Liver (tissue), 9 donors: Measurements from ENCODE around the gene KCNG3. TPM values are rescaled to one million over a fixed set of nuclear protein-coding genes. Genes with fewer than 3 reads are reported as not detected.

Experiments
- DNase-seq: peaks from one replicate; pipeline ENCODE4 v3.0.0-alpha.2; 2017; ENCODE audit warnings: low spot score
- H3K27ac ChIP-seq, 2 donors: one replicate each; pipeline ENCODE4 v1.7.0; 2013; ENCODE audit warnings: inconsistent platforms in 2 of 2, low read length in 2 of 2, control low read depth in 1 of 2, low read depth in 1 of 2, mild to moderate bottlenecking in 1 of 2
- H3K27me3 ChIP-seq, 4 donors: one replicate each; pipeline versions ENCODE4 v1.6.1 to v1.7.0; 2013; ENCODE audit warnings: low read length in 3 of 4, inconsistent platforms in 1 of 4, mild to moderate bottlenecking in 1 of 4, moderate library complexity in 1 of 4; ENCODE audit not compliant: control insufficient read depth in 4 of 4, insufficient read depth in 4 of 4
- H3K36me3 ChIP-seq, 4 donors: one replicate each; pipeline versions ENCODE4 v1.6.1 to v1.7.0; 2013; ENCODE audit warnings: low read length in 3 of 4, mild to moderate bottlenecking in 3 of 4, low read depth in 1 of 4, moderate library complexity in 1 of 4; ENCODE audit not compliant: control insufficient read depth in 4 of 4, insufficient read depth in 3 of 4
- H3K4me1 ChIP-seq, 4 donors: one replicate each; pipeline versions ENCODE4 v1.6.1 to v1.7.0; 2013; ENCODE audit warnings: low read length in 3 of 4, mild to moderate bottlenecking in 3 of 4, moderate library complexity in 1 of 4; ENCODE audit not compliant: control insufficient read depth in 4 of 4, insufficient read depth in 4 of 4
- H3K4me3 ChIP-seq, 3 donors: one replicate each; pipeline versions ENCODE4 v1.6.1 to v1.7.0; 2013; ENCODE audit warnings: low read length in 3 of 3, control low read depth in 1 of 3, low read depth in 1 of 3, mild to moderate bottlenecking in 1 of 3
- H3K9ac ChIP-seq, 2 donors: one replicate each; pipeline ENCODE4 v1.7.0; 2013; ENCODE audit warnings: low read length in 2 of 2, mild to moderate bottlenecking in 2 of 2, moderate library complexity in 2 of 2, control low read depth in 1 of 2, low read depth in 1 of 2
- H3K9me3 ChIP-seq, 4 donors: one replicate each; pipeline versions ENCODE4 v1.6.1 to v1.7.0; 2013; ENCODE audit warnings: low read length in 3 of 4; ENCODE audit not compliant: control insufficient read depth in 4 of 4
- ATF3 ChIP-seq: IDR thresholded peaks from 2 replicates; pipeline ENCODE4 v1.6.1; 2016; ENCODE audit warnings: antibody characterized with exemption
- CTCF ChIP-seq: fragments of 150-350 bp; IDR thresholded peaks from 2 replicates; pipeline ENCODE4 v1.5.1; 2017; ENCODE audit warnings: improper control_type of control experiment, low read depth, low read length; ENCODE audit not compliant: missing input control
- EGR1 ChIP-seq, 2 donors: IDR thresholded peaks; 2 replicates each; pipeline ENCODE4 v1.6.1; 2016 to 2018; ENCODE audit warnings: antibody characterized with exemption in 2 of 2, low read depth in 2 of 2
- FOXA1 ChIP-seq: IDR thresholded peaks from 2 replicates; pipeline ENCODE4 v1.6.1; 2016; ENCODE audit warnings: antibody characterized with exemption
- FOXA2 ChIP-seq: IDR thresholded peaks from 2 replicates; pipeline ENCODE4 v1.6.1; 2016; ENCODE audit warnings: antibody characterized with exemption
- GABPA ChIP-seq, 2 donors: IDR thresholded peaks in 1 of 2; conservative IDR thresholded peaks in 1 of 2; 2 replicates each; pipeline ENCODE4 v1.6.1; 2016; ENCODE audit warnings: antibody characterized with exemption in 2 of 2, mild to moderate bottlenecking in 1 of 2, moderate library complexity in 1 of 2
- HNF4A ChIP-seq, 2 donors: conservative IDR thresholded peaks; 2 replicates each; pipeline ENCODE4 v1.6.1; 2016; ENCODE audit warnings: antibody characterized with exemption in 2 of 2, mild to moderate bottlenecking in 2 of 2
- HNF4G ChIP-seq: IDR thresholded peaks from 2 replicates; pipeline ENCODE4 v1.6.1; 2016; ENCODE audit warnings: antibody characterized with exemption
- JUND ChIP-seq, 2 donors: IDR thresholded peaks; 2 replicates each; pipeline ENCODE4 v1.6.1; 2016; ENCODE audit warnings: antibody characterized with exemption in 2 of 2
- MAX ChIP-seq: IDR thresholded peaks from 2 replicates; pipeline ENCODE4 v1.6.1; 2016; ENCODE audit warnings: antibody characterized with exemption
- NR2F2 ChIP-seq: IDR thresholded peaks from 2 replicates; pipeline ENCODE4 v1.6.1; 2016; ENCODE audit warnings: antibody characterized with exemption
- RAD21 ChIP-seq, 2 donors: IDR thresholded peaks; 2 replicates each; pipeline ENCODE4 v1.6.1; 2016; ENCODE audit warnings: antibody characterized with exemption in 2 of 2, mild to moderate bottlenecking in 2 of 2
- REST ChIP-seq: IDR thresholded peaks from 2 replicates; pipeline ENCODE4 v1.6.1; 2016; ENCODE audit warnings: antibody characterized with exemption, mild to moderate bottlenecking
- RXRA ChIP-seq, 2 donors: IDR thresholded peaks; 2 replicates each; pipeline ENCODE4 v1.6.1; 2017 to 2018; ENCODE audit warnings: antibody characterized with exemption in 2 of 2, mild to moderate bottlenecking in 1 of 2
- SP1 ChIP-seq: IDR thresholded peaks from 2 replicates; pipeline ENCODE4 v1.6.1; 2018; ENCODE audit warnings: antibody characterized with exemption, mild to moderate bottlenecking
- TAF1 ChIP-seq: conservative IDR thresholded peaks from 2 replicates; pipeline ENCODE4 v1.6.1; 2016; ENCODE audit warnings: antibody characterized with exemption, mild to moderate bottlenecking
- YY1 ChIP-seq: IDR thresholded peaks from 2 replicates; pipeline ENCODE4 v1.6.1; 2016; ENCODE audit warnings: antibody characterized with exemption, mild to moderate bottlenecking
- ZBTB33 ChIP-seq: IDR thresholded peaks from 2 replicates; pipeline ENCODE4 v1.6.1; 2016; ENCODE audit warnings: antibody characterized with exemption
- WGBS: extraction: QIAGEN DNeasy Blood & Tissue Kit; methylation state at CpG from one replicate; pipeline ENCODE4 v1.1.7; 2013; 5-methylcytosine and 5-hydroxymethylcytosine counted together
- polyA plus RNA-seq, 2 donors: library from polyadenylated mRNA; stranded (reverse) in 1 of 2; unstranded in 1 of 2; fragments of 200-250 nt in 1 of 2; fragments of >200 nt in 1 of 2; fragmentation: Nextera tagmentation in 1 of 2; extraction: Ambion mirVana in 1 of 2; gene quantifications; one replicate each; pipeline versions ENCODE4 v1.2.1 to v1.2.3, GENCODE V29; 2013 to 2015
- total RNA-seq, 2 donors: library from RNA; depleted of rRNA; stranded (reverse); fragments of >200 nt; gene quantifications; one replicate each; pipeline ENCODE4 v1.2.3, GENCODE V29; 2014
- donor health status: healthy.
- donor health status: healthy.
- donor health status: healthy.
- donor health status: healthy.
- donor health status: healthy.

KCNG3 gene
- total and polyA plus RNA-seq, 4 donors: not detected

GRCh38 chr2:42421157-42421485 lies 72.7 kb downstream of the KCNG3 start:
- Histone ChIP-seq H3K4me1 (no peaks in the 10 kb centered on the region), H3K27me3 (no peaks in the 10 kb centered on the region), H3K36me3 (no peaks in the 10 kb centered on the region), H3K27ac (no peak overlapping the region), H3K4me3 (no peak overlapping the region), H3K9me3 (no peaks in the 10 kb centered on the region), H3K9ac (no peak overlapping the region)
- WGBS: 82% methylated on average over 3 of the region's 3 CpGs
- TF ChIP-seq HNF4A (conservative IDR thresholded peaks at IDR 0.05) (no peak), SP1 (no peak), YY1 (no peak), MAX (no peak), RAD21 (IDR thresholded peaks at IDR 0.05) (no peak), RXRA (IDR thresholded peaks at IDR 0.05) (no peak), EGR1 (IDR thresholded peaks at IDR 0.05; ENCODE audit: low read depth in 2 of 2) (no peak), HNF4G (no peak), ATF3 (no peak), CTCF (no peak), ZBTB33 (no peak)
- DNase-seq: no peak

- no peak for DNase-seq
- no peak overlapping the region for H3K4me3 ChIP-seq
- no peak for TF ChIP-seq HNF4G
- TF ChIP-seq CTCF: no peak
- TF ChIP-seq RAD21 (IDR thresholded peaks at IDR 0.05): no peak
- TF ChIP-seq TAF1: no peak
- TF ChIP-seq NR2F2: no peak
- TF ChIP-seq GABPA (IDR thresholded peaks at IDR 0.05 in 1 of 2, conservative IDR thresholded peaks at IDR 0.05 in 1 of 2): no peak
- TF ChIP-seq EGR1 (IDR thresholded peaks at IDR 0.05; ENCODE audit: low read depth in 2 of 2): no peak
- no peak for TF ChIP-seq MAX
- TF ChIP-seq REST: no peak
- no peak for TF ChIP-seq ATF3
- TF ChIP-seq ZBTB33: no peak
- no peak for TF ChIP-seq FOXA2
- TF ChIP-seq HNF4A (conservative IDR thresholded peaks at IDR 0.05): no peak
- TF ChIP-seq SP1: no peak
- no peak for TF ChIP-seq YY1
- TF ChIP-seq JUND (IDR thresholded peaks at IDR 0.05): no peak
- TF ChIP-seq FOXA1: no peak
- no peak overlapping the region for H3K27ac ChIP-seq
- H3K4me1 ChIP-seq: no peaks in the 10 kb centered on the region
- H3K27me3 ChIP-seq: no peaks in the 10 kb centered on the region
- no peak overlapping the region for H3K9ac ChIP-seq
- H3K9me3 ChIP-seq: peaks cover 0 to 13% (median 2%) of the 10 kb centered on the region in 4 donors
- H3K36me3 ChIP-seq: no peaks in the 10 kb centered on the region
Measured at GRCh38 chr2:42414648-42415047, 79.1 kb downstream of the KCNG3 start.
